Neuronal stem cell (in vitro differentiated cells): ENCODE results near the gene SS18. TPM values are rescaled to one million over a fixed set of nuclear protein-coding genes. Genes with fewer than 3 reads are reported as not detected.

Source experiments
- DNase-seq: peaks from one replicate; pipeline ENCODE4 v3.0.0-alpha.2; 2013; ENCODE audit warnings: low spot score
- H2AFZ ChIP-seq: one replicate; pipeline ENCODE4 v1.6.1; 2013; ENCODE audit warnings: mild to moderate bottlenecking, low read length, inconsistent platforms
- H2AK5ac ChIP-seq: 2 replicates; pipeline ENCODE4 v1.6.1; 2013; ENCODE audit warnings: low read depth, mild to moderate bottlenecking, inconsistent platforms, low read length, moderate library complexity, mixed read lengths
- H2BK120ac ChIP-seq: 2 replicates; pipeline ENCODE4 v1.6.1; 2013; ENCODE audit warnings: low read depth, mild to moderate bottlenecking, inconsistent platforms, low read length, moderate library complexity, mixed read lengths
- H2BK12ac ChIP-seq: one replicate; pipeline ENCODE4 v1.6.1; 2013; ENCODE audit warnings: low read length, inconsistent platforms
- H2BK15ac ChIP-seq: 2 replicates; pipeline ENCODE4 v1.6.1; 2013; ENCODE audit warnings: mild to moderate bottlenecking, low read length, inconsistent platforms, mixed read lengths
- H2BK5ac ChIP-seq: one replicate; pipeline ENCODE4 v1.6.1; 2013; ENCODE audit warnings: inconsistent platforms, mild to moderate bottlenecking, low read length, moderate library complexity
- H3K14ac ChIP-seq: one replicate; pipeline ENCODE4 v1.6.1; 2013; ENCODE audit warnings: low read length, inconsistent platforms
- H3K18ac ChIP-seq: 2 replicates; pipeline ENCODE4 v1.6.1; 2013; ENCODE audit warnings: low read length, inconsistent platforms
- H3K23ac ChIP-seq: 2 replicates; pipeline ENCODE4 v1.6.1; 2013; ENCODE audit warnings: low read depth, mild to moderate bottlenecking, mixed read lengths, low read length, inconsistent platforms; ENCODE audit not compliant: poor library complexity
- H3K27ac ChIP-seq: replicated peaks from 3 replicates; pipeline ENCODE4 v1.5.1; 2013; ENCODE audit warnings: low read length, inconsistent platforms
- H3K27me3 ChIP-seq, 3 experiments: 2 replicates each; pipeline ENCODE4 v1.6.1; 2013; ENCODE audit warnings: low read length in 3 of 3, mild to moderate bottlenecking in 2 of 3, inconsistent platforms in 1 of 3, low read depth in 1 of 3, mixed read lengths in 1 of 3, moderate library complexity in 1 of 3; ENCODE audit not compliant: control insufficient read depth in 3 of 3, insufficient read depth in 3 of 3
- H3K36me3 ChIP-seq, 2 donors: replicated peaks in 1 of 2; 2 replicates each; pipeline ENCODE4 v1.6.1; 2013; ENCODE audit warnings: low read length in 2 of 2; ENCODE audit not compliant: control insufficient read depth in 2 of 2, insufficient read depth in 2 of 2
- H3K4ac ChIP-seq: 2 replicates; pipeline ENCODE4 v1.6.1; 2013; ENCODE audit warnings: inconsistent platforms, mild to moderate bottlenecking, low read length, moderate library complexity
- H3K4me1 ChIP-seq, 2 donors: 1 replicate in 1 of 2; 2 replicates in 1 of 2; pipeline ENCODE4 v1.6.1; 2013; ENCODE audit warnings: low read length in 2 of 2, low read depth in 1 of 2; ENCODE audit not compliant: control insufficient read depth in 2 of 2, insufficient read depth in 1 of 2
- H3K4me2 ChIP-seq: one replicate; pipeline ENCODE4 v1.6.1; 2013; ENCODE audit warnings: mild to moderate bottlenecking, low read length, inconsistent platforms; ENCODE audit not compliant: insufficient read depth, poor library complexity, severe bottlenecking
- H3K4me3 ChIP-seq, 2 donors: 2 replicates each; pipeline ENCODE4 v1.5.1; 2013; ENCODE audit warnings: low read length in 2 of 2, mild to moderate bottlenecking in 2 of 2, inconsistent platforms in 1 of 2, moderate library complexity in 1 of 2
- H3K79me1 ChIP-seq: one replicate; pipeline ENCODE4 v1.6.1; 2013; ENCODE audit warnings: low read depth, mild to moderate bottlenecking, inconsistent platforms, low read length, moderate library complexity
- H3K9ac ChIP-seq: one replicate; pipeline ENCODE4 v1.6.1; 2013; ENCODE audit warnings: mild to moderate bottlenecking, low read depth, low read length, inconsistent platforms; ENCODE audit not compliant: poor library complexity
- H3K9me3 ChIP-seq, 2 donors: replicated peaks in 1 of 2; 2 replicates each; pipeline versions ENCODE3 to v1.6.1; 2013; ENCODE audit warnings: low read length in 2 of 2, mild to moderate bottlenecking in 2 of 2, inconsistent platforms in 1 of 2, low read depth in 1 of 2, mixed read lengths in 1 of 2, moderate library complexity in 1 of 2; ENCODE audit not compliant: control insufficient read depth in 2 of 2, insufficient read depth in 1 of 2
- H4K8ac ChIP-seq: one replicate; pipeline ENCODE4 v1.6.1; 2013; ENCODE audit warnings: low read depth, mild to moderate bottlenecking, inconsistent platforms, low read length, moderate library complexity
- H4K91ac ChIP-seq: one replicate; pipeline ENCODE4 v1.6.1; 2013; ENCODE audit warnings: low read length, low read depth, mild to moderate bottlenecking, inconsistent platforms; ENCODE audit not compliant: poor library complexity
- WGBS, 2 donors: extraction: QIAGEN DNeasy Blood & Tissue Kit; methylation state at CpG; one replicate each; pipeline ENCODE4 v1.1.7; 2013; ENCODE audit warnings: missing lambda C conversion rate in 2 of 2, mixed read lengths in 1 of 2; ENCODE audit not compliant: insufficient read length in 2 of 2, insufficient replicate concordance in 1 of 2; ENCODE audit errors: extremely low coverage in 2 of 2; 5-methylcytosine and 5-hydroxymethylcytosine counted together
- polyA plus RNA-seq, 2 experiments: library from polyadenylated mRNA; stranded (reverse); fragments of 200-250 nt; gene quantifications; one replicate each; pipeline ENCODE4 v1.2.3, GENCODE V29; 2013

SS18 gene, protein sequence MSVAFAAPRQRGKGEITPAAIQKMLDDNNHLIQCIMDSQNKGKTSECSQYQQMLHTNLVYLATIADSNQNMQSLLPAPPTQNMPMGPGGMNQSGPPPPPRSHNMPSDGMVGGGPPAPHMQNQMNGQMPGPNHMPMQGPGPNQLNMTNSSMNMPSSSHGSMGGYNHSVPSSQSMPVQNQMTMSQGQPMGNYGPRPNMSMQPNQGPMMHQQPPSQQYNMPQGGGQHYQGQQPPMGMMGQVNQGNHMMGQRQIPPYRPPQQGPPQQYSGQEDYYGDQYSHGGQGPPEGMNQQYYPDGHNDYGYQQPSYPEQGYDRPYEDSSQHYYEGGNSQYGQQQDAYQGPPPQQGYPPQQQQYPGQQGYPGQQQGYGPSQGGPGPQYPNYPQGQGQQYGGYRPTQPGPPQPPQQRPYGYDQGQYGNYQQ
- 55.4 TPM for polyA plus RNA-seq (2013, experiment 1 of 2)
- 55.7 TPM for polyA plus RNA-seq (2013, experiment 2 of 2)

DNA sequence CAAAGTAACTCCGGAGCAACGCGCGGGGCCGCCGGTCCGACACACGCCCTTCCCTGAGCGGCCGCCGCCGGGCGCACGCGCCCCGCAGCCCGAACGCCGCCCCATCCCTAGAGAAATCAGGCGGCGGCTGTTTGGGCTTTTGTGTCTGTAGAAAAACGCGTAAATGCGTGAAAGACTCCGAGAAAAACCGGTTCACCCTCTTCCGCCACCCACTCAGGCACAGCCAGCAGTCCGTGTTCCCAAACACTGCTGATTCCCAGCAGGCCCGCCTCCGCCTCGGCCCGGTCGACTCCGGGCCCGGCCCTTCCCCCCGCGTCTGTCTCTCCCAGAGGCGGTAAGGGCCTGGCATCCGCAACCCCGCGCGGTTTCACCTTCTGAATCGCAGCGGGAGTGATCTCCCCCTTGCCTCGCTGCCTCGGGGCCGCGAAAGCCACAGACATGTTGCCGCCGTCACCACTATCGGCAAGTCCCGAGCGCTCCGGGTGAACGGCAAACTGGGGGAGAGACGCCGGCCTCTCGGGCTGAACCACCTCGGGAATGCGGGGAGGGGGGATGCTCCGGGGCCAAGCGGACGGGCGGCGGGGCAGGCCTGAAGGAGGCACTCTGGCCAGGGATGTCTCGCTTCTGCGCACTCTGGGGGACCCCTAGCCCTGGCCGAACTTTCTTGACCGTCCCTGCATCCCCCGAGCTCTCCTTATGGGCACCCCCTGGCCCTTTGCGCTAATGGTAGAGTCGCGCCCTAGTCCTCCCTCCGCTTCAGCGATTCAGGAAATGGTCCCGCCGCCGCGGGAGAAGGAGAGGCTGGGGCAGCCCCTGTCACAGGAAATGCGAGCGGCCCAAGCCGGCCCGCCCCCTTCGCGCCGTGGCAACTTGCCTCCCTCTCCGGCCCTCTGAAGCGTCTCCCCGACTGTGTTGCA lies at the start of gene SS18:
Gene SS18 (minus strand): TSS at position 484 of the 917 bp plus-strand sequence. CDS start 44 bp downstream, at position 440.
- Histone ChIP-seq H3K36me3 (peaks cover 2 to 23% of the 10 kb centered on the region in 2 donors), H3K18ac (peak within 1 kb of the TSS; percentile 99), H2BK12ac (no peak within 1 kb of the TSS), H4K8ac (no peak within 1 kb of the TSS), H4K91ac (peak within 1 kb of the TSS; percentile 24), H3K27me3 (peaks cover 0 to 3% (median 0%) of the 10 kb centered on the region in 3 experiments), H3K14ac (peak within 1 kb of the TSS; percentile 97), H2AFZ (peak within 1 kb of the TSS; percentile 94), H3K9me3 (peaks cover 0 to 3% of the 10 kb centered on the region in 2 donors), H3K4me2 (peak within 1 kb of the TSS; percentile 75), H3K9ac (peak within 1 kb of the TSS; percentile 94), H3K4me1 (peaks cover 0 to 6% of the 10 kb centered on the region in 2 donors), H3K4ac (no peak within 1 kb of the TSS), H2BK5ac (peak within 1 kb of the TSS; percentile 98), H2BK15ac (peak within 1 kb of the TSS; percentile 91), H2AK5ac (peak within 1 kb of the TSS; percentile 51), H3K4me3 (peak within 1 kb of the TSS; percentile 96 to 100), H2BK120ac (peak within 1 kb of the TSS; percentile 74), H3K27ac (peak within 1 kb of the TSS; percentile 96), H3K23ac (peak within 1 kb of the TSS; percentile 98), H3K79me1 (peaks cover 1% of the 10 kb centered on the region)
- peak; percentile 94 for DNase-seq
- WGBS, 2 donors, result no CpG with 5 or more reads among the region's 89 CpGs

DNA sequence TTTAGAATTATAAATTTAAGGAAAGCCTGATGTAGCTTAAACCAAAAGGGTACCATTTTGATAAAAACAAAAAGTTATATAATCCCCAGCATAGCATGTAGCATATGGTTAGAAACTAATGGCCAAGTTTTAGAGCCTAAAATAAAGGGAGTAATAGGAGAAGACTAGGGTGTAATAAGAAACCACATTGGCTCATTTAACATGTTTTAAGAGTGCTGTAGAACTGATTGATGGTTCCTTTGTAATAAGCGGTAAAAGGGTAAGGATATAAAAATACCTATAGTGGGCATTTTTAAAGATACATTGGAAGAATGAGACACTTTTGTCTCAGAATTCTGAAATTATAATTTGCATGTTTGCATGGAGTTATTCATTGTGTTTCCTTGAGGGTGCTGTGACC lies 45.1 kb upstream of the SS18 start:
- no peak overlapping the region for H2BK15ac ChIP-seq
- H3K79me1 ChIP-seq, result no peaks in the 10 kb centered on the region
- H3K9ac ChIP-seq, result no peak overlapping the region
- no CpG with 5 or more reads among the region's 1 CpG for WGBS, 2 donors
- no peaks in the 10 kb centered on the region for H3K36me3 ChIP-seq
- no peak overlapping the region for H2BK12ac ChIP-seq
- no peak overlapping the region for H3K4me3 ChIP-seq
- no peaks in the 10 kb centered on the region for H3K4me1 ChIP-seq
- no peak overlapping the region for H2AFZ ChIP-seq
- H2BK120ac ChIP-seq, result no peak overlapping the region
- H3K18ac ChIP-seq, result no peak overlapping the region
- no peak overlapping the region for H4K91ac ChIP-seq
- no peak for DNase-seq
- no peak overlapping the region for H3K27ac ChIP-seq
- H3K4me2 ChIP-seq, result no peak overlapping the region
- H3K9me3 ChIP-seq, result peaks cover 0 to 3% of the 10 kb centered on the region in 2 donors
- no peak overlapping the region for H2AK5ac ChIP-seq
- H2BK5ac ChIP-seq, result no peak overlapping the region
- H3K23ac ChIP-seq, result no peak overlapping the region
- H3K14ac ChIP-seq, result no peak overlapping the region
- H4K8ac ChIP-seq, result no peak overlapping the region
- no peak overlapping the region for H3K4ac ChIP-seq
- peaks cover 0 to 2% (median 0%) of the 10 kb centered on the region in 3 experiments for H3K27me3 ChIP-seq

DNA sequence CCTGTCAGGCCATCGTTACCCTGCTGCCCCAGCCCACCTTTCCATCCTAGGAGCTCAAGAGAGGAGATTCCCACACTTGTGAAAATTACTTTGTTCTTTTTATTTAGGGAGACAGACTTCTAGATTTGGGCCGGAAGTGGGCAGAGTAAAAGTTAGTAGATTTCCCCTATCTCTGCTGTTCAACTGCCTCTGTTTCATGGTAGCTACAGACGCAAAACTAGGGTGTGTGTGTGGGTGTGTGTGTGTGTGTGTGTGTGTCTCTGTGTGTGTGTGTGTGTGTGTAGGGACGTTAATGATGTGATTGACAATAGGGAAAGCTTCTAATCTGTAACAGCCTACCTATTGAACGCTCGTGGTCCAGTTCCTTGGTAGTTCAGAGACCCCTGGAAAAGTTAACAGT lies 43.7 kb upstream of the SS18 start:
- Histone ChIP-seq H3K27ac (no peak overlapping the region), H2BK5ac (no peak overlapping the region), H3K4me3 (no peak overlapping the region), H2AK5ac (no peak overlapping the region), H3K23ac (no peak overlapping the region), H3K14ac (peak overlapping the region; percentile 71), H3K9ac (no peak overlapping the region), H3K79me1 (no peaks in the 10 kb centered on the region), H4K91ac (no peak overlapping the region), H2BK15ac (peak overlapping the region; percentile 27), H3K4ac (no peak overlapping the region), H2BK120ac (peak overlapping the region; percentile 26), H4K8ac (no peak overlapping the region), H3K18ac (peak overlapping the region; percentile 27), H3K9me3 (peaks cover 0 to 3% of the 10 kb centered on the region in 2 donors), H2BK12ac (no peak overlapping the region), H3K36me3 (no peaks in the 10 kb centered on the region), H3K4me1 (no peaks in the 10 kb centered on the region), H3K27me3 (peaks cover 0 to 2% (median 0%) of the 10 kb centered on the region in 3 experiments), H3K4me2 (no peak overlapping the region), H2AFZ (peak overlapping the region; percentile 31)
- no CpG with 5 or more reads among the region's 6 CpGs for WGBS, 2 donors
- no peak for DNase-seq
